Endothelial cell of umbilical vein (primary cell): Measurements from ENCODE around the gene SMARCA4.

Experiments used
- EZH2 ChIP-seq: IDR thresholded peaks from 2 replicates; pipeline ENCODE4 v1.6.1; 2012; ENCODE audit warnings: borderline replicate concordance, low read depth, mild to moderate bottlenecking, moderate library complexity, low read length, inconsistent platforms; ENCODE audit not compliant: severe bottlenecking
- FOS ChIP-seq: IDR thresholded peaks from 2 replicates; pipeline ENCODE4 v1.6.1; 2011; ENCODE audit warnings: mild to moderate bottlenecking, low read length, moderate library complexity, borderline replicate concordance; ENCODE audit not compliant: insufficient read depth
- GATA2 ChIP-seq: IDR thresholded peaks from 2 replicates; pipeline ENCODE4 v1.7.0; 2011; ENCODE audit warnings: low read depth, mild to moderate bottlenecking, moderate library complexity, mixed read lengths, low read length; ENCODE audit not compliant: insufficient read length, insufficient read depth
- MYC ChIP-seq: IDR thresholded peaks from one replicate; pipeline ENCODE4 v1.6.1; 2011; ENCODE audit warnings: mild to moderate bottlenecking, low read depth, low read length
- POLR2A ChIP-seq: IDR thresholded peaks from 2 replicates; pipeline ENCODE4 v1.6.1; 2012; ENCODE audit warnings: low read depth, mild to moderate bottlenecking, control low read depth, low read length
- POLR2AphosphoS5 ChIP-seq: IDR thresholded peaks from 2 replicates; pipeline ENCODE4 v1.6.1; 2012; ENCODE audit warnings: low read depth, mild to moderate bottlenecking, control low read depth, low read length, moderate library complexity; ENCODE audit not compliant: insufficient read depth
- TF ChIP-seq, protein P1 (sequence below), 2 donors: IDR thresholded peaks; 1 replicate in 1 of 2; 2 replicates in 1 of 2; pipeline ENCODE4 v1.5.1; 2011; ENCODE audit warnings: low read length in 2 of 2, mild to moderate bottlenecking in 2 of 2, moderate library complexity in 2 of 2, control low read depth in 1 of 2, inconsistent platforms in 1 of 2, low read depth in 1 of 2; ENCODE audit not compliant: insufficient read depth in 1 of 2; ENCODE audit errors: extremely low read depth in 1 of 2
- TF ChIP-seq, protein P2 (sequence below): IDR thresholded peaks from 2 replicates; pipeline ENCODE4 v1.6.1; 2011; ENCODE audit not compliant: insufficient read depth, insufficient read length

DNA sequence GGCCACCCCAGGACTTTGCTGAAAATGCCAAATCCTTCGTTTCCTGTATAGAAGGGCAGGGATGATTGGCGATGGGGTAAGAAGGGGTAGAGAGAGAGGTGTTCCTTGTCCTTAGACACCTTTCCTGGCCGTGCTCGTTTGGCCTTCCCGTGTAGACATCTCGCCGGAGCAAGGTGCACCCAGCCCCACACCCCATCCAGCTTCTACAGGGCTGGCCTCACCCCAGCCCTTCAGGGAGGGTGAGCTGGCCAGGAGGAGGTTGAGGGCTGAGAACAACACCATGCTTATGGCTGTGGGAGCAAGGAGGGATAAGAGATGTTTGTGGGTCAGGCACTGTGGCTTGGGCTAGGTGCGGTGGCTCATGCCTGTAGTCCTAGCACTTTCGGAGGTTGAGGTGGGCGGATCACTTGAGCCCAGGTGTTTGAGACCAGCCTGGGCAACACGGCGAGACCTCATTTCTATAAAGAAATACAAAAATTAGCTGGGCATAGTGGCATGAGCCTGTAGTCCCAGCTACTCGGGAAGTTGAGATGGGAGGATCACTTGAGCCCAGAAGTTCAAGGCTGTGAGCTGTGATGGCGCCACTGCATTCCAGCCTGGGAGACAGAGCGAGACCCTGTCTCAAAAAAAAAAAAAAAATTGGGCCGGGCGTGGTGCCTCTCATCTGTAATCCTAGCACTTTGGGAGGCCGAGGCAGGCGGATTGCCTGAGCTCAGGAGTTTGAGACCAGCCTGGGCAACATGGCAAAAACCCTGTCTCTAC, 15.5 kb downstream of the SMARCA4 start:
- TF ChIP-seq POLR2A (no peak), EZH2 (no peak), POLR2AphosphoS5 (no peak), MYC (no peak), GATA2 (no peak), FOS (no peak)
- TF ChIP-seq, protein P1, sequence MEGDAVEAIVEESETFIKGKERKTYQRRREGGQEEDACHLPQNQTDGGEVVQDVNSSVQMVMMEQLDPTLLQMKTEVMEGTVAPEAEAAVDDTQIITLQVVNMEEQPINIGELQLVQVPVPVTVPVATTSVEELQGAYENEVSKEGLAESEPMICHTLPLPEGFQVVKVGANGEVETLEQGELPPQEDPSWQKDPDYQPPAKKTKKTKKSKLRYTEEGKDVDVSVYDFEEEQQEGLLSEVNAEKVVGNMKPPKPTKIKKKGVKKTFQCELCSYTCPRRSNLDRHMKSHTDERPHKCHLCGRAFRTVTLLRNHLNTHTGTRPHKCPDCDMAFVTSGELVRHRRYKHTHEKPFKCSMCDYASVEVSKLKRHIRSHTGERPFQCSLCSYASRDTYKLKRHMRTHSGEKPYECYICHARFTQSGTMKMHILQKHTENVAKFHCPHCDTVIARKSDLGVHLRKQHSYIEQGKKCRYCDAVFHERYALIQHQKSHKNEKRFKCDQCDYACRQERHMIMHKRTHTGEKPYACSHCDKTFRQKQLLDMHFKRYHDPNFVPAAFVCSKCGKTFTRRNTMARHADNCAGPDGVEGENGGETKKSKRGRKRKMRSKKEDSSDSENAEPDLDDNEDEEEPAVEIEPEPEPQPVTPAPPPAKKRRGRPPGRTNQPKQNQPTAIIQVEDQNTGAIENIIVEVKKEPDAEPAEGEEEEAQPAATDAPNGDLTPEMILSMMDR (IDR thresholded peaks at IDR 0.05; ENCODE audit: extremely low read depth in 1 of 2, insufficient read depth in 1 of 2, low read depth in 1 of 2, low read length in 2 of 2), result no peak
- TF ChIP-seq, protein P2, sequence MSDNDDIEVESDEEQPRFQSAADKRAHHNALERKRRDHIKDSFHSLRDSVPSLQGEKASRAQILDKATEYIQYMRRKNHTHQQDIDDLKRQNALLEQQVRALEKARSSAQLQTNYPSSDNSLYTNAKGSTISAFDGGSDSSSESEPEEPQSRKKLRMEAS, result no peak
